ENCODE measurements around the gene SF1.

SF1 gene

DNA sequence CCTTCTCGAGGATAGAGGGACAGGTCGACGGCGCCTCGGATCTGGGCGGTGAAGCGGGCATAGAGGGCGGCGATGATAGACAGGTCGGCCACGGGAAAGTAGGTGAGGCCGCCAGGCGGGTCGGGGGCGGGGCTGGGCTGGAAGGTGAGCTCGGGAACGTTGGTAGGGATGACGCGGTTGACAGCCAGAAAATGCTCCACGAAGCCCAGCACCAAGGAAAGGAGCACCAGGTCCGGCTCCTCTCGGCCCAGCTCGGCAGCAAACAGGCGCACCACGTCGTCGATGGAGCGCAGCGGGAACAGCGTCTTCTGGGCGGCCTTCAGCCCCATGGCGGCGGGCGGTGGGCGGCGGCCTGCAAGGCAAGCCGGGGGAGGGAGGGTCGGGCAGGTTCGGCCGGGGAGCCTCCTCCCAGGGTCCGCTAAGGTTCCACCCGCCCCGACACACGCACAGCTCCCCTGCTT, 31.5 kb upstream of the SF1 start:
- H3K4me1 ChIP-seq (ENCODE audit: control insufficient read depth, insufficient read depth, low read length) = peaks cover 7% of the 10 kb centered on the region
- peak overlapping the region; percentile 94 for H3K4me3 ChIP-seq (ENCODE audit: low read length)
- no peaks in the 10 kb centered on the region for H3K9me3 ChIP-seq (ENCODE audit: control insufficient read depth, low read length)
- peaks cover 13% of the 10 kb centered on the region for H3K36me3 ChIP-seq (ENCODE audit: control insufficient read depth, insufficient read depth, low read length)
- no peaks in the 10 kb centered on the region for H3K27me3 ChIP-seq (ENCODE audit: control insufficient read depth, insufficient read depth, low read length)
- peak overlapping the region; percentile 70 for H3K9ac ChIP-seq (ENCODE audit: low read length)

DNA sequence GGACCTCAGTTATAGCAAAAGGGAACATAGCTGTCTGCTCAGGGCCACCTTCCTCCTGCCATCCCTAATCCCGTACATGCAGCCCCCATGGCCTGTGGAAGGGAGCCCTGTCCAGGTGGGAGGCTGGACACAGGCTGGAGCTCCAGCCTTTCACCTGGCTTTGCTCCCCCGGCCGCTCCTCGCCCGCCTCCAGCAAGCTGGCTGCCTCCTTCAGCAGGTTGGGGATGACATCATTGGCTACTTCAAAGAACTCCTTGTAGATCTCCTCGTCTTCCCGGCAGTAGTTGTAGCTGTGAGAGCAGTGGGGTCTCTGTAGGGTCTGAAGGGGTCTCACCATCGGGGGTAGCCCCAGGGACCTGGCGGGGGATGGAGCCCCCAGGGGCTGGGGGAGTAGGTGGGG, 27.1 kb upstream of the SF1 start:
- Histone ChIP-seq H3K4me1 (ENCODE audit: control insufficient read depth, insufficient read depth, low read length) (peaks cover 31% of the 10 kb centered on the region), H3K27me3 (ENCODE audit: control insufficient read depth, insufficient read depth, low read length) (no peaks in the 10 kb centered on the region), H3K9me3 (ENCODE audit: control insufficient read depth, low read length) (no peaks in the 10 kb centered on the region), H3K9ac (ENCODE audit: low read length) (no peak overlapping the region), H3K4me3 (ENCODE audit: low read length) (no peak overlapping the region), H3K36me3 (ENCODE audit: control insufficient read depth, insufficient read depth, low read length) (peaks cover 13% of the 10 kb centered on the region)

DNA sequence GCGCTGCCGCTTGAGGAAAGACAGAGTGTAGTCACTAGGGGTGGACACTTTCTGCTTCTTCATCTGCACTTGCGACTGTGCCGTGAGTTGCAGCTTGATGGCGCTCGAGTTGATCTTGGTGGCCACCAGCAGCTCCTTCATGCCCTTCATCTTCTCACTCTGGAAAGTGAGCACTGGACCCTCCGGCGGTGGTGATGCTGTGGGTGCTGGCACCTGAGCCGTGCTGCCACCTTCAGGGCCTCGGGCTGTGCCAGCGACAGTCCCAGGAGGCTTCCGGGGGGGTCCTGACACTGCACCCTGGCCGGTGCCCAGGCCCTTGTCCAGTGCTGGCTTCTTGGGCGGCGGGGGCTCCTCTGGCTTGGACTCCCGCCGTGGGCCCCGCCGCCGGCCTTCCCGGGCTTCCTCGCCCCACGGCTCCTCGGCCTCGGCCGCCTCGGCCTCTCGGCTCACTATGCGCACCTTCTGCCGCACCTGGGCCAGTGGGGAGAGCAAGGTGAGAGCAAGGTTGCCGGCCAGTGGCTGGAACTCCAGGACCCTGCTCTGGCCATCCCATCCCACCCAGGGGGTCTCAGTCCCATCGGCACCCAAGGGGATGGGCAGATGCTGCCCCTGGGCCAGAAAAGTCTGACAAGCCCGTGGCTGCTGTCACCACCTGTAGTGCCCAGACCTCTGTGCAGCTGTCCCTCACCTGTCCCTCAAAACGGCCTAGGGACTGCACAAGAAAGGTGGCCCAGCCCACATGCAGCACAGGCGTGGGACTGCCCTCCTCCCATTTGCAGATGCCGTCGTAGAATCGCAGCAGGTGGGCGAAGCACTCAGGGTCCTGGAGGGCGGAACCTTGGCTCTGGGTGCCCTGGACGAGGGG, 26.2 kb upstream of the SF1 start:
- Histone ChIP-seq H3K4me1 (ENCODE audit: control insufficient read depth, insufficient read depth, low read length) (peaks cover 29% of the 10 kb centered on the region), H3K36me3 (ENCODE audit: control insufficient read depth, insufficient read depth, low read length) (peaks cover 13% of the 10 kb centered on the region), H3K4me3 (ENCODE audit: low read length) (no peak overlapping the region), H3K9me3 (ENCODE audit: control insufficient read depth, low read length) (no peaks in the 10 kb centered on the region), H3K9ac (ENCODE audit: low read length) (no peak overlapping the region), H3K27me3 (ENCODE audit: control insufficient read depth, insufficient read depth, low read length) (no peaks in the 10 kb centered on the region)

DNA sequence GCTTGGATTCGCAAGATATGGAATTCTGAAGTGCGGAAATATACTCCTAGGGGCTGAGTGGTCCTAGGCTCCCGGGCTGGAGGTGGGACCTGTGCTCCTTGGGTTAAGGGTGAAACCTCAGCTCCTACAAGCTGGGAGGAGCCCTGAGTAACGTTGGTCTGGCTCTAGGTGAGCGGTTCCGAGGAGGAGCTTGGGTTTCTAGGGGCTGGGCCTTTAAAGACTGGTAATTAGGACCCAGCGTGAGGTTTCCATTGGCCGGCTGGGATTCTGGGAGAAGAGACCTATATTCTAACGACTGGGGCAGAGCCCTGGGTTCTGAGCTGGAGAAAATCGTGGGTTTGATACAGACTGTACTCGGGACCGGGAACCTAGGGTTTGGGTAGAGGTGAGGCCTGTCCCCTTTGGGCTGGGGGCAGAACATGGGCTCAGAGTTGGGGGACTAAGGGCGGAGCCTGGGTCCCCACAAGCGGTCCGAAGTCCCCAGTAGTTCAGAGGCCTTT, 25.6 kb upstream of the SF1 start:
- H3K9me3 ChIP-seq (ENCODE audit: control insufficient read depth, low read length) = no peaks in the 10 kb centered on the region
- peaks cover 13% of the 10 kb centered on the region for H3K36me3 ChIP-seq (ENCODE audit: control insufficient read depth, insufficient read depth, low read length)
- H3K27me3 ChIP-seq (ENCODE audit: control insufficient read depth, insufficient read depth, low read length) = no peaks in the 10 kb centered on the region
- peak overlapping the region; percentile 82 for H3K4me3 ChIP-seq (ENCODE audit: low read length)
- H3K9ac ChIP-seq (ENCODE audit: low read length) = peak overlapping the region; percentile 65
- peaks cover 24% of the 10 kb centered on the region for H3K4me1 ChIP-seq (ENCODE audit: control insufficient read depth, insufficient read depth, low read length)

DNA sequence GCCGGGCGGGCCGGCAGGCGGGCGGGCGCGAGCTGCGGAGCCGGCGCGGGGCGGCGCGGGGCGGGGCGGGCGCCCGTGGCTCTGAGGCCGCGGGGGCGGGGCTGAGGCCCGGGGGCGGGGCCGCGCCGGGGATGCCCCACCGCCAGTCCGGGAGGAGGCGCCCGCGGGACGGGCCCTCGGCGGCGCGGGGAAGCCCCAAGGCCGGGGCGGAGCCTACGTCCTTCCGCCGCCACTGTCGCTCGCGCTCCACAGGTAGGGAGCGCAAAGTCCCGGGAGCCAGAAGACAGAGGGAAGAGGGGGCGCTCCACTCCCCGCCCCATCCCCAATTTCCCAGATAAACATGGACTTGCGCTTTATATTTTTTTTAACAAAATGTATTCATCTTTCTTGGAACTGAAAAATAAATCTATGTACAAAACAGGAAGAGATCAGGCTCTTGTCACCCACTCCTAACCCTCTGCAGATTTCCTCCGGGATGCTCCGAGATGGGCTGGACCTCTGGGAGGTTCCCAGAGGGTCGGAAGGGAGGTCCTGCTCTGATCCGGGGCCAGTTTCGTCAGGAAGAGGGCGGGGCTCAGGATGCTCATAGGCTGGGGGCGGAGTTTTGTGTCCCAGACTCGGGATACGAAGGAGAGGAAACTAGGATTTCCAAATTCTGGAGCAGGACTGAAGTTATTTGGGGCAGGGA, 25.0 kb upstream of the SF1 start, which contains the start of gene MAP4K2:
MAP4K2 (minus strand) TSS at position 57 of the 688 bp plus-strand sequence. CDS start 65 bp downstream, outside the sequence.
- H3K4me3 ChIP-seq (ENCODE audit: low read length) = peak within 1 kb of the TSS; percentile 82
- H3K4me1 ChIP-seq (ENCODE audit: control insufficient read depth, insufficient read depth, low read length) = peaks cover 24% of the 10 kb centered on the region
- H3K27me3 ChIP-seq (ENCODE audit: control insufficient read depth, insufficient read depth, low read length) = no peaks in the 10 kb centered on the region
- H3K9me3 ChIP-seq (ENCODE audit: control insufficient read depth, low read length) = no peaks in the 10 kb centered on the region
- H3K9ac ChIP-seq (ENCODE audit: low read length) = peak within 1 kb of the TSS; percentile 65
- peaks cover 13% of the 10 kb centered on the region for H3K36me3 ChIP-seq (ENCODE audit: control insufficient read depth, insufficient read depth, low read length)

DNA sequence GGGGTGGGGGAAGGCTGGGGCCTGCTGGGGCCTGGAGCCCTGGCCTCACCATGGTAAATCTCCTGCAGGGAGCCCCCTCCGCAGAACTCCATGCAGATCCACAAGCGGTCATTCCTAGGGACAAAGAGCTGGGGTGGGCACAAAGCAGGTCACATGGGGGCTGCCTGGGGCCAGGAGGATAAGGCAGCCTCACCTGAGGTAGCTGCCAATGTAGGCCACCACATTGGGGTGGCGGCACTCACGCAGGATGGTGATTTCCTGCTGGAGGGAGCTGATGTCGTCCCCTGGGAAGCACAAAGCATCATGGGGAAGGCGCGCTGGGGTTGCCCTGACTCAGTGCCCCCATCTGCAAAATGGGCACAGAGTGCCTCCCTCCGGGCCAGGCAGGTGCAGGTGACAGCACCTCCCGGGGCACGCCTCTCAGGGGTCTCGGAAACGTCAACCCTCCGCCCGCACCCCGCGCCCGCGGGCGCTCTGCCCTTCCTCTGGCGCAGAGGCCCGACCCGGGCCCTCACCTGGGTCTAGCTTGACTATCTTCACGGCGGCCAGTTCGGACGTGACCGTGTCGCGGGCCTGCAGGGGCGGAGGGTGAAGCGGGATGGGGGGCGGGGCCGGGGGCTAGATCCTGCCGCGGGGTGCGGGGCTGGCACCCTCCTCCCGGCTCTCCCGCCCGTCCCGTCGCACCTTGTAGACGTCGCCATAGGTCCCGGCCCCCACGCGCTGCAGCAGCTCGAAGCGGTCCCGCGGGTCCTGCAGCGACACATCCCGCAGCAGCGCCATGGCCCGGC, 24.2 kb upstream of the SF1 start:
- H3K4me3 ChIP-seq (ENCODE audit: low read length) = peak overlapping the region; percentile 19
- no peaks in the 10 kb centered on the region for H3K27me3 ChIP-seq (ENCODE audit: control insufficient read depth, insufficient read depth, low read length)
- peak overlapping the region; percentile 28 for H3K9ac ChIP-seq (ENCODE audit: low read length)
- no peaks in the 10 kb centered on the region for H3K9me3 ChIP-seq (ENCODE audit: control insufficient read depth, low read length)
- peaks cover 13% of the 10 kb centered on the region for H3K36me3 ChIP-seq (ENCODE audit: control insufficient read depth, insufficient read depth, low read length)
- peaks cover 24% of the 10 kb centered on the region for H3K4me1 ChIP-seq (ENCODE audit: control insufficient read depth, insufficient read depth, low read length)

DNA sequence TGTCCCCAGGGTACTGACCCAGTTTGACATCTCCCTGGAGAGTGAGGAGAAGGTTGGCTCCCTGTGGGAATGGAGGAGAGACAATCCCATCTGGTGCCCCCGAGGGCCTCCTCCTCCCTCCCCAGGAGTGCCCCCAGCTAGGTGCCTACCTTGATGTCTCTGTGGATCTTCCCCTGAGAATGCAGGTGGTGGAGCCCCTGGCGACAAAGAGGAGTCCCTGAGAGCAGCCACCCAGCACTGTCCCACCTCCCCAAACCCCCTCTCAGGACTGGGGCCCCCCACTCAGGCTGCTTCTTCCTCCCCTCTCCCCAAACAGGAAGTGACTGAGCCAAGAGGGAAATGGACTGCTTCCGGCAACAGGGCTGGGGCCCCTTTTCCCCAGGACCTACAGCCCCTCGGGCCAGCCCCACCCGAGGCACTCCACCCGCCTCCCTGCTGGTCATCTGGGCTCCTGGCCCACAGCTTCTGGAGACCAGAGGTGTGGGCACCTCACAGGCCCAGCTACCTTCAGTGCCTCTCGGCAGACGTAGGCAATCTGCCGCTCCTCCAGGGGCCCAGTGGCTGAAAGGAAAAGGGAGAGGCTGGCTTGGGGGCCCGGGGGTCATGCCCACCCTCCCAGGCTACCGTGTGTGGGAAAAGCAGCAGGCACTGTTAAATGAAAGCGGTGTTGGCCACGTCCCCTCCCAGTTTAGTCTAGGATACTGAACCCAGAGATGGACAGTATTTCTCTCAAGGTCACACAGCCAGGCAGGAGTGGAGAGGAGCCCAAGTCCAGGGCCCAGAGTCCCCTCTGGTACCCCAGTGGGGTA, 23.4 kb upstream of the SF1 start:
- peaks cover 13% of the 10 kb centered on the region for H3K36me3 ChIP-seq (ENCODE audit: control insufficient read depth, insufficient read depth, low read length)
- H3K9ac ChIP-seq (ENCODE audit: low read length) = peak overlapping the region; percentile 28
- peak overlapping the region; percentile 19 for H3K4me3 ChIP-seq (ENCODE audit: low read length)

DNA sequence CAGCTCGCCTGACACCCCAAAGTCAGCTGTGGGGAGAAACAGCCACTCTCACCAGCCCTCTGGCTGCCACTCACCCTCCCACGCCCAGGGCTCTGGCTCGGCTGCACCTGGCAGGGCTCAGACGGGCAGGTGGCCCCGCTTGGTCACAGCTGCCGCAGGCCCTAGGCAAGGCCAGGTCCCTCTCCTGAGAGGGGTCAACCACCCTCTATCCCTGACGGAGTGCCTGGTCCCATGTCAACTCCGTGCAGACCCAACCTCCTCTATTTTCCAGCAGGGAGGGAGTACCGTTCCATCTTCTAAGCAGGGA, 22.8 kb upstream of the SF1 start:
- Histone ChIP-seq H3K27me3 (ENCODE audit: control insufficient read depth, insufficient read depth, low read length) (no peaks in the 10 kb centered on the region), H3K9me3 (ENCODE audit: control insufficient read depth, low read length) (no peaks in the 10 kb centered on the region), H3K36me3 (ENCODE audit: control insufficient read depth, insufficient read depth, low read length) (peaks cover 11% of the 10 kb centered on the region)

More for the DNA sequence above, 23.4 kb upstream of the SF1 start:
- peaks cover 24% of the 10 kb centered on the region for H3K4me1 ChIP-seq (ENCODE audit: control insufficient read depth, insufficient read depth, low read length)
- H3K9me3 ChIP-seq (ENCODE audit: control insufficient read depth, low read length) = no peaks in the 10 kb centered on the region
- H3K27me3 ChIP-seq (ENCODE audit: control insufficient read depth, insufficient read depth, low read length) = no peaks in the 10 kb centered on the region

DNA sequence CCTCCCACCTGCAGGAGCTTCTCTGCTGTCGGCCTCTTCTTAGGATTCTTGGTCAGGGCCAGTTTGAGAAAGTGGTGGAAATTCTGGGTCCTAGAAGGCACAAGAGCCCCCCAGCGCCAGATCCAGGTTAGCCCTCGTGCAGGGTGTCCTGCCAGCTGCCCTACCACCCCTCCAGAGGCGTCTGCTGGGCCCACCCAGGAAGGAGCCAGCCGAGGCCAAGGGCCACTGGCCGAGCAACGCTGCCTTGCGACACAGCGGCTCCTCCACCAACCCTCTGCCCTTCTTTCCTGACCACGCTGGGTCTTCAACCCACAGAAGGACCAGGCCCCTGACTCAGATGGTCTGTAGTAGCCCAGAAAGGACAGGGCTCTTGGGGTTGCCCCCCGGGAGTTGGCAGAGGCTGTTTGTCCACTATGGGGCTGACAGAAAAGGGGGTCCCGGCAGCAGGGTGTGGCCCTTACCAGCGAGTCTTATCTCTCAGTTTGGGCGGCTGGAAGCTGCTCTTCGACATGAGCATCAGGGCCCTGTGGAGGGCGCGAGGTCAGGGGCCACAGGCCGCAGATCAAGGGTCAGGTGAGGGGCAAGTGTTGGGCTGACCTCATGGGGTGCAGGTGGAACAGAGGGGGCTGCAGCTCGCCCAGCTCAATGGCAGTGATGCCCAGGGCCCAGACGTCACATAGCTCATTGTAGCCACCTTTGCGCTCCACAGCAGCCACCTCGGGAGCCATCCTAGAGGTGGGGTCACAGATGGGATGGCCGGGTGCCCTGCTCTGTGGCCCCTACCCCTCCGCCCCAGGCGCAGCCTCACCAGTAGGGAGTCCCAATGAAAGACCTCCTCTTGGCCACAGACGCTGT, 22.2 kb upstream of the SF1 start:
- H3K9ac ChIP-seq (ENCODE audit: low read length) = no peak overlapping the region
- H3K4me1 ChIP-seq (ENCODE audit: control insufficient read depth, insufficient read depth, low read length) = peaks cover 24% of the 10 kb centered on the region
- H3K36me3 ChIP-seq (ENCODE audit: control insufficient read depth, insufficient read depth, low read length) = peaks cover 5% of the 10 kb centered on the region
- H3K27me3 ChIP-seq (ENCODE audit: control insufficient read depth, insufficient read depth, low read length) = no peaks in the 10 kb centered on the region
- H3K4me3 ChIP-seq (ENCODE audit: low read length) = no peak overlapping the region
- H3K9me3 ChIP-seq (ENCODE audit: control insufficient read depth, low read length) = no peaks in the 10 kb centered on the region

More for the DNA sequence above, 22.8 kb upstream of the SF1 start:
- Histone ChIP-seq H3K4me3 (ENCODE audit: low read length) (no peak overlapping the region), H3K4me1 (ENCODE audit: control insufficient read depth, insufficient read depth, low read length) (peaks cover 24% of the 10 kb centered on the region), H3K9ac (ENCODE audit: low read length) (no peak overlapping the region)

DNA sequence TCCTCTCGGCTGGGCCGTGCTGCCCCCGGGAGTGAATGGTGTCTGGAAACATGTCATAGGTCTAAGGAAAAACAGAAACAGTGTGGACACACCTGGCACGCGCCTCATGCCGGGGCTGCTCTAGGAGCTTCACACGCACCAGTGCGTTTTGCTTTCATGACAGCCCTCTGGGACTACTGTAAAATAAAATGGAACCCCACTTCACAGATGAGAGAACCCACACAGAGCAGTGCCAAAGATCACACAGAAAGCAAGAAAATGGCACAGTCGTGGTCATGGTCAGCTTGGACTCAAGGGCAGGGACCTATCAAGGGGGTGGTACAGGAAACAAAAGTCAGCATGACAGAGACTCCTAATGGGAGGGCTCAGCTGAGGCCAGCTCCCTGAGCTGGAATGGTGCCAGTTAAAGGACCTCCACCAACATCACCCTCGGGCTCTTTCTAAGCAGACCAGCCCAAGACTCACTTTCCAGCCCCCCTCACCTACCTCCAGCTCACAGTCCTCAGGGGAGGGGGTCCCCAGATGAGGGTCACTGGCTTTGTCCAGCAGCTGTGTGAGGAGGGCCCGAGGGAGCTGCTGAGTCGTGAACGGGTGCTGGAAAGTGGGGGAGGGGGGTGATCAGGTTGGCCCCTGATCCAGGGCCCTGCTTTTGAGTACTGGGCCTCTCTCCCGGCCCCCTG, 21.4 kb upstream of the SF1 start:
- Histone ChIP-seq H3K4me3 (ENCODE audit: low read length) (no peak overlapping the region), H3K4me1 (ENCODE audit: control insufficient read depth, insufficient read depth, low read length) (peaks cover 24% of the 10 kb centered on the region), H3K9me3 (ENCODE audit: control insufficient read depth, low read length) (no peaks in the 10 kb centered on the region), H3K36me3 (ENCODE audit: control insufficient read depth, insufficient read depth, low read length) (no peaks in the 10 kb centered on the region), H3K9ac (ENCODE audit: low read length) (no peak overlapping the region), H3K27me3 (ENCODE audit: control insufficient read depth, insufficient read depth, low read length) (no peaks in the 10 kb centered on the region)

All from mucosa of stomach (tissue), 1 donor.